Inferior parietal cortex (tissue), 1 donor: ENCODE data around the gene RANBP17.
A peak's percentile ranks its signal among the peaks of the same experiment; 100 is the strongest.
"Not testable (repeated sequence)": the region's sequence is repeated elsewhere in the genome, so short reads cannot be mapped to it uniquely, and the experiment has no call there.

ENCODE experiments used
- DNase-seq: peaks from one replicate; pipeline ENCODE4 v3.0.0-alpha.2; 2016; ENCODE audit errors: extremely low spot score

The RANBP17 gene

GRCh38 chr5:171155621-171156020, 293.8 kb downstream of the RANBP17 start:
- no peak for DNase-seq

- DNase-seq, result no peak
Measured at GRCh38 chr5:171157276-171157675, 295.5 kb downstream of the RANBP17 start.

DNA sequence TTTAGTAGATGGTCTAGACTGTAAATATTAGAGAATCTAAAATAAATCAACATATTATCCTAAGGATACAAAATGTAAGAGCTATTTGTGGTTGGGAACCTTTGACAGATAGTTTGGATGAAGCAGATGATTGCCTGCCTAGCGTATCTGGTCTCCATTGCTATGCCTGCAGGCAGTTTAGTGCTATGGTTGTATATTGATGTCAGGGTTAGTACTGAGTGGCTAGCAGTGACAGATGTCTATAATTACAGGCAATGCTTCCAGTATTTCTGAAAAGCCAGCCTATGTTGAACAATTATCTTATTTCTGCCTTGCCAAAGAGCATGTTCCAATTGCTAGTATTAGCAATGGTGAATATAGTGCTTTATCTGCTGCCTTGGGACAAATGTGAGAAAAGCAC, 296.0 kb downstream of the RANBP17 start:
- DNase-seq, result no peak

- DNase-seq, result no peak
Measured at GRCh38 chr5:171158581-171158980, 296.8 kb downstream of the RANBP17 start.

DNA sequence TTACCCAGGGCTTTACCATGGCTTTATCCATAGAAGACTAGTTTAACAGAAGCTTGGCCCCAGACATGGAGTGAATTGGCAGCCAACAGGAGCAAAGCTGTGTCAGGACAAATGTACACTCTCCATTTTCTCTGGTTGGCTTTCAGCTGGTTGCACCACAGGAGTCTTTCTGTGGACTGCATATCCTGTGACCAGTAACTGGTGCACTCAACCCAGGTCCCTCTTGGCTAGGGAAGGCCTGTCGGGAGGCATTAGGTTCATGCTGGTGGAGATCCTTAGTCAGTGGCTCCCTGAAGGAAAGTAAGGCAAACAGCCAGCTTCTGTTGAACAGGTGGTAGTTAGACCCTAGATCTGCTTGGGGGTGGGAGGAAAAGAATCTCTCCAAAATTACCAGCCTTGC, 300.3 kb downstream of the RANBP17 start:
- DNase-seq, result no peak

GRCh38 chr5:171162596-171162995, 300.8 kb downstream of the RANBP17 start:
- DNase-seq, result no peak

DNA sequence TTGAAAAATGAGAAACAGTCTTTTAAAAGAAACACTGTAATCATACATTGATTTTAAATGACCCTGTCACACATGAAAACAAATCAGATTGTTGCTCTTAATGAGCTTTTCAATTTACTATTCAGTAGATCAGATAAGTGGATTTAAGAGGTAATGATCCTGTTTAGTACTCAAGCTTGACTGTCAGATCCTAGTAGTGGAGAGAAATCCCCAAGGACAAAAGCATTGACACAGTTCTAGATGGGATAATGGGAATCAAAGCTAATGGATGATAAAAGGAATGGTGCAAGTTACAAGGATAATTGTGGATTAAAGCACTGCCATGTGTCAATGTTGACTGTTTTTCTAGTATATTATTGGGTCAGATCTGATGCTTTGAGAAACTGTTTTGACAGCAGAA, 304.9 kb downstream of the RANBP17 start:
- DNase-seq, result no peak

GRCh38 chr5:171168171-171168570, 306.4 kb downstream of the RANBP17 start:
- no peak for DNase-seq

DNA sequence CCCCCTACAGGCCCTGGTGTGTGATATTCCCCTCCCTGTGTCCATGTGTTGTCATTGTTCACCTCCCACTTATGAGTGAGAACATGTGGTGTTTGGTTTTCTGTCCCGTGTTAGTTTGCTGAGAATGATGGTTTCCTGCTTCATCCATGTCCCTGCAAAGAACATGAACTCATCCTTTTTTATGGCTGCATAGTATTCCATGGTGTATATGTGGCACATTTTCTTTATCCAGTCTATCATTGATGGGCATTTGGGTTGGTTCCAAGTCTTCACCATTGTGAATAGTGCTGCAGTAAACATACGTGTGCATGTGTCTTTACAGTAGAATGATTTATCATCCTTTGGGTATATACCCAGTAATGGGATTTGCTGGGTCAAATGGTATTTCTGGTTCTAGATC, 313.1 kb downstream of the RANBP17 start:
- not testable (repeated sequence) for DNase-seq

DNA sequence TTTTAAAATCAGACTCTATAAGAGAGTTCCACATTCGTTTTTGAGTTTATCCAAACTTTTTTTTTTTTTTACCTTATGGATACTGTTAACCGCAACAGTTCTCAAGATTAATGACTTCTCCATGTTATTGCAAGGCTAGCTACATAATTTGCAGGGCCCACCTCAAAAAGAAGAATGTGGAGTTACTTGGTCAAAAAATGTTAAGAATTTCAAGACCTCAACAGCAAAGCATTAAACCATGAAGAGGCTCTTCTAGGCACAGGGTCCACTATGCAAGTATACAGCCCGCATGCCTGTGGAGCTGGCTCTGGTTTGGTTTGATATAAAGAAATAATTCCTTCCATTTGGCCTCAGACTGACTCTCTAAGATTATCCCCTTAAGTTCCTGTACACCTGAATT, 313.9 kb downstream of the RANBP17 start:
- DNase-seq, result no peak

GRCh38 chr5:171178190-171178589, 316.4 kb downstream of the RANBP17 start:
- not testable (repeated sequence) for DNase-seq

DNA sequence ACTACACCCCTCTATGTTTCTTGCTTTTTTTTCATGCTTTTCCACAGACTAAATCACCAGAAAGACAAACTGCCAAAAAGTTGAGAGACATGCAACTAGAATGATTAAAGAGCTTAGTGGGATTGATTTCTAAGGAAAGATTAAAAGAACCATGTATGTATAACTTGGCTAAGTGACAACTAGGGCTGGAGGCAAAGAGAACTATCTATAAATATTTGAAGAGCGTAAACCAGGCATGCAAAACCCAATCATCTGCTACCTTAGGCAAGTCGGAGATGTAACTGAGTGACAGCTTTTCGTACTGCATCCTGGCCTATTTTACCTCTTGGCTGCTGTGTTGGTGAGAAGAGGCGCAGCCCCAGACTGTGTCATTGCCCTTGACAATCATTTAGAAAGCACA, 326.2 kb downstream of the RANBP17 start:
- no peak for DNase-seq

DNA sequence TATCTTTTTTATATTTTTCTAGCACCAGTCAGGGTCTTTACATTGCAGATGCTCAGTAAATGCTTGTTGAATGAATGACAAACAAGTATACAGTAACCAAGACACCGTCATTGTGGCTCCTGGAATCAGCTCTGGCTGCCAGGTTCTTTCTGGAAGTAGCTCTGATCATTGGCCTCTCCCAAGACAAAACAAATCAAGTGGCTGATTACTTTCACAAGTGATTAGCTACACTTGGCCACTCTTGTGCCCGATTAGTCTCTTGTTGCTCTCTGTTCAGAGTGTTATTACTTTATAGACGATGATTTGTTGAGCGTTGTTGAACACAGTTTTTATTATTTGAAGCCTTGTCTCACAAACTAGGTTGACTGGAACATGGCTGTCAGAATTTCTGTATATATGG, 327.6 kb downstream of the RANBP17 start:
- DNase-seq, result no peak

GRCh38 chr5:171192111-171192510, 330.3 kb downstream of the RANBP17 start:
- no peak for DNase-seq

DNA sequence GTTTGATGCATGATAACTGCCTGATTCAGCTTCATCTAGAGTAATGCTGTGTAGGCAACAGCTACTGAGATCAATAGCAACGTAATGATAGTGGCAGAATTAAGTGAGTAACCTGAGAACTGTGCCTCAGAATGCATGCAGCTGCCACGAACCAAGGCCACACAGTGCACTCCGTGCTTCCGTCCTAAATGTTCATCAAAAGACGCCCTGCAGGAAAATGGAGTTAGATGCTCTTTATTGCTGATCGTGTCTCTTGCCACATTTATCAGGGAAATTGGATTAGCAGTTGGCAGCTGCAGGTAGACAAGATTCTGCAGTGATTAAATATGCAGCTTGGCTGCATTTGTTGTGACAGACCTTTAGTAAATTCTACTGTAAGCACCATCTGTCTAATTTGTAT, 339.5 kb downstream of the RANBP17 start:
- DNase-seq, result no peak

- no peak for DNase-seq
Measured at GRCh38 chr5:171205375-171205774, 343.6 kb downstream of the RANBP17 start.

GRCh38 chr5:171207256-171207847, 345.5 kb downstream of the RANBP17 start:
- peak; percentile 42 for DNase-seq

GRCh38 chr5:171221916-171222315, 360.1 kb downstream of the RANBP17 start:
- no peak for DNase-seq

DNA sequence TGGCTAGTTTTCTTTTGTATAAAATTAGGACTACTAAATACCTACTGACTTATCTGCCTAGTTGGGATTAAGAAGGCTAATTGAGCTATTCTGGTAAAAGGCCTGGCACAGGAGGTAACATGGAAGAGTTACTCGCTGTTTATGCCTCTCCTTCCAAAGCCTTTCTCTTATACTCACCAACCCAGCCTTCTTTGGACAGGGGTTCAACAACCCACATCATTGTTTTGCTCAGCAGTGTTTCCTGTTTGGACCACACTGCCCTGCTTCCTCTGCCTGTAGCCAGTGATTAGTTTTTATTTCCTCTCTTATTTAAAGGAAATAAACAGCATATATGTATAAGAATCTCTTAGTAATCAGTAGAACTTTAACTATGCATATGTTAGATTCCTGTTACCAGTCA, 362.1 kb downstream of the RANBP17 start:
- no peak for DNase-seq

DNA sequence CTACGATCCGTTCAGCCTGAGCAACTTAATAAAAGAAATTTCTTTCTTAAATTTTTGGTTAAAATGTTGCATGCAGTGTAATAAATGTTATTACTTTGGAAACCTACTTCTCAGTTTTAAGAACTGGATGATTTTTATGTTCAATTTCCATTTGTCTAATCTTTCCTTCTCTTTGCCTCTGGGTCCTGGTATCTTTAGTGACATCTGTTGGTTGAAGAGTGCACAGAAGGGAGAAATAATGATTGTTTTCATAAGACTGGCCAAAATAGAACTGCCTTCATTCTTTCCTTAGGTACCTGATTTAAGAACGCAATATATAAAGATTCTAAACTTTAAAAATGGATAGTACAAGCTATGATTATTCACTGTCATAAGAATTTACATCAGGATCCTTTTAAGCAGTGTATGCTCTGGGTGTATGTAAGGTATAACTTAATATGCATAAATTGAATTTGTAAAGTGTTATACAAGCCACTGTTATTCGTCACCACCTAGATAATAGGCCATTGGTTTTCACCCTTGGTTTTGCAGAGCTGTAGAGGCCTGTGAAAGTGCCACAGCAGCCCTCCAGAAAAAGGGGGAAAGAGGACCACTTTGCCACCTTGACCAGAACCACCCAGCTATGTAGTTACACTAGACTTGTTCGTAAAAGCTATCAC, 364.4 kb downstream of the RANBP17 start:
- DNase-seq, result no peak

DNA sequence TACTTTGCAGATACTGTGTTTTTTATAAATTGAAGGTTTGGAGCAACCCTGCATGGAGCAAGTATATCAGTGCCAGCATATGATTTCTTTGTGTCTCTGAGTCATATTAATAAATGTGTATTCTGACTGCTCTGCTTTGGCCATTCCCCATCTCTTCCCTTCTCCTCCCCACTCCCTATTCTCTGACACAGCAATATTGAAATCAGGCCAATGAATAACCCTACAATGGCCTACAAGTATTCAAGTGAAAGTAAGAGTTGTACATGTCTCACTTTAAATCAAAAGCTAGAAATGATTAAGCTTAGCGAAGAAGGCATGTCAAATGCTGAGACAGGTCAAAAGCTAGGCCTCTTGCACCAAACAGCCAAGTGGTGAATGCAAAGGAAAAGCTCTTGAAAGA, 365.0 kb downstream of the RANBP17 start:
- no peak for DNase-seq

- DNase-seq, result no peak
Measured at GRCh38 chr5:171236651-171237050, 374.8 kb downstream of the RANBP17 start.

- DNase-seq, result no peak
Measured at GRCh38 chr5:171242521-171242920, 380.7 kb downstream of the RANBP17 start.

- DNase-seq, result no peak
Measured at GRCh38 chr5:171246231-171246630, 384.4 kb downstream of the RANBP17 start.
